Esophagus (tissue), 2 donors: ENCODE data around the gene LUC7L. TPM values are rescaled to one million over a fixed set of nuclear protein-coding genes. Genes with fewer than 3 reads are reported as not detected.

ENCODE experiments used
- H3K27ac ChIP-seq, 2 donors: one replicate each; pipeline ENCODE4 v1.5.1; 2013; ENCODE audit warnings: low read depth in 2 of 2, mild to moderate bottlenecking in 2 of 2, inconsistent platforms in 1 of 2, low read length in 1 of 2, moderate library complexity in 1 of 2
- H3K27me3 ChIP-seq, 2 donors: one replicate each; pipeline ENCODE4 v1.6.1; 2013; ENCODE audit warnings: low read length in 2 of 2, control low read depth in 1 of 2, mild to moderate bottlenecking in 1 of 2; ENCODE audit not compliant: insufficient read depth in 2 of 2, control insufficient read depth in 1 of 2
- H3K36me3 ChIP-seq, 2 donors: one replicate each; pipeline ENCODE4 v1.6.1; 2013; ENCODE audit warnings: low read length in 1 of 2; ENCODE audit not compliant: control insufficient read depth in 2 of 2, insufficient read depth in 2 of 2
- H3K4me1 ChIP-seq, 2 donors: one replicate each; pipeline ENCODE4 v1.6.1; 2013; ENCODE audit warnings: low read length in 1 of 2; ENCODE audit not compliant: control insufficient read depth in 2 of 2, insufficient read depth in 2 of 2
- H3K4me3 ChIP-seq, 2 donors: one replicate each; pipeline ENCODE4 v1.5.1; 2013; ENCODE audit warnings: low read length in 2 of 2, mild to moderate bottlenecking in 2 of 2, low read depth in 1 of 2, moderate library complexity in 1 of 2
- H3K9me3 ChIP-seq, 2 donors: one replicate each; pipeline ENCODE4 v1.6.1; 2013; ENCODE audit warnings: mild to moderate bottlenecking in 2 of 2, low read depth in 1 of 2, low read length in 1 of 2, moderate library complexity in 1 of 2; ENCODE audit not compliant: control insufficient read depth in 2 of 2, insufficient read depth in 1 of 2
- WGBS, 2 donors: extraction: QIAGEN DNeasy Blood & Tissue Kit; methylation state at CpG; one replicate each; pipeline ENCODE4 v1.1.7; 2013; 5-methylcytosine and 5-hydroxymethylcytosine counted together
- polyA plus RNA-seq, 2 donors: library from polyadenylated mRNA; stranded (reverse); fragments of 200-250 nt; gene quantifications; one replicate each; pipeline ENCODE4 v1.2.3, GENCODE V29; 2013
- donor health status: healthy with polysubstance abuse.
- donor health status: Bipolar disorder and iron deficiency.

LUC7L gene
- polyA plus RNA-seq, 2 donors, result 37.0 to 102 TPM

- Histone ChIP-seq H3K4me1 (peaks cover 0 to 6% of the 10 kb centered on the region in 2 donors), H3K27me3 (no peaks in the 10 kb centered on the region), H3K9me3 (no peaks in the 10 kb centered on the region), H3K4me3 (no peak overlapping the region), H3K36me3 (peaks cover 3 to 17% of the 10 kb centered on the region in 2 donors), H3K27ac (no peak overlapping the region)
- 83 to 86% methylated on average over 11 of the region's 11 CpGs for WGBS, 2 donors
Observed at GRCh38 chr16:185691-186090, 43.6 kb downstream of the LUC7L start.

GRCh38 chr16:185213-185612 is 44.0 kb downstream of the LUC7L start:
- WGBS, 2 donors, result 82 to 88% methylated on average over 13 of the region's 13 CpGs
- Histone ChIP-seq H3K27me3 (peaks cover 0 to 3% of the 10 kb centered on the region in 2 donors), H3K9me3 (no peaks in the 10 kb centered on the region)

DNA sequence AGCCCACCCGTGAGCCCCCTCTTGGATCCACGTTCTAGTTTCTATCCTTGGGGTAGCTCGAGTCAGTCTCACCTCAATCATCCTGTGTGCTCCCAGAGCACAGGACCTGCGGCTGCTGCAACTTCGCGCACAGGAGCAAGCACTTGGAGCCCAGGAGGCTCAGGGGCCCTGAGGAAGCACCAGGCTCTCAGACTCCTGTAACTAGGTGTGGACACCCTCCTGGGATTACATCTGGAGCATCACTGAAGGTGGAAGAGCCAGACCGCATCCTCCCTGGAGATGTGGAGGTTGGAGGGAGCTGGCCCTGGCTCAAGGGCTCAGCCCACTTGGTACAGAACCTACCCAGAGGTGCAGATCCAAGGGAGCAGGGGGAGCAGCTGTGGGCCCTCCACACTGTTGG is 46.2 kb downstream of the LUC7L start:
- H3K4me3 ChIP-seq, result no peak overlapping the region
- H3K9me3 ChIP-seq, result no peaks in the 10 kb centered on the region
- peaks cover 5 to 11% of the 10 kb centered on the region in 2 donors for H3K4me1 ChIP-seq
- whole genome bisulfite sequencing, 2 donors, result 72 to 76% methylated on average over 7 of the region's 7 CpGs
- peaks cover 0 to 6% of the 10 kb centered on the region in 2 donors for H3K36me3 ChIP-seq
- H3K27me3 ChIP-seq, result peaks cover 4 to 11% of the 10 kb centered on the region in 2 donors
- no peak overlapping the region for H3K27ac ChIP-seq

More at GRCh38 chr16:185213-185612, 44.0 kb downstream of the LUC7L start:
- H3K4me1 ChIP-seq, result peaks cover 4 to 10% of the 10 kb centered on the region in 2 donors
- peaks cover 3 to 17% of the 10 kb centered on the region in 2 donors for H3K36me3 ChIP-seq
- H3K27ac ChIP-seq, result no peak overlapping the region
- H3K4me3 ChIP-seq, result no peak overlapping the region

- Histone ChIP-seq H3K27ac (no peak overlapping the region), H3K4me3 (peak overlapping the region in 1 of 2 donors; percentile 23), H3K4me1 (peaks cover 5 to 11% of the 10 kb centered on the region in 2 donors), H3K36me3 (peaks cover 0 to 3% of the 10 kb centered on the region in 2 donors), H3K27me3 (peaks cover 7 to 13% of the 10 kb centered on the region in 2 donors), H3K9me3 (no peaks in the 10 kb centered on the region)
- 7 to 8% methylated on average over 22 of the region's 22 CpGs for WGBS, 2 donors
Observed at GRCh38 chr16:181565-182021, 47.7 kb downstream of the LUC7L start.

DNA sequence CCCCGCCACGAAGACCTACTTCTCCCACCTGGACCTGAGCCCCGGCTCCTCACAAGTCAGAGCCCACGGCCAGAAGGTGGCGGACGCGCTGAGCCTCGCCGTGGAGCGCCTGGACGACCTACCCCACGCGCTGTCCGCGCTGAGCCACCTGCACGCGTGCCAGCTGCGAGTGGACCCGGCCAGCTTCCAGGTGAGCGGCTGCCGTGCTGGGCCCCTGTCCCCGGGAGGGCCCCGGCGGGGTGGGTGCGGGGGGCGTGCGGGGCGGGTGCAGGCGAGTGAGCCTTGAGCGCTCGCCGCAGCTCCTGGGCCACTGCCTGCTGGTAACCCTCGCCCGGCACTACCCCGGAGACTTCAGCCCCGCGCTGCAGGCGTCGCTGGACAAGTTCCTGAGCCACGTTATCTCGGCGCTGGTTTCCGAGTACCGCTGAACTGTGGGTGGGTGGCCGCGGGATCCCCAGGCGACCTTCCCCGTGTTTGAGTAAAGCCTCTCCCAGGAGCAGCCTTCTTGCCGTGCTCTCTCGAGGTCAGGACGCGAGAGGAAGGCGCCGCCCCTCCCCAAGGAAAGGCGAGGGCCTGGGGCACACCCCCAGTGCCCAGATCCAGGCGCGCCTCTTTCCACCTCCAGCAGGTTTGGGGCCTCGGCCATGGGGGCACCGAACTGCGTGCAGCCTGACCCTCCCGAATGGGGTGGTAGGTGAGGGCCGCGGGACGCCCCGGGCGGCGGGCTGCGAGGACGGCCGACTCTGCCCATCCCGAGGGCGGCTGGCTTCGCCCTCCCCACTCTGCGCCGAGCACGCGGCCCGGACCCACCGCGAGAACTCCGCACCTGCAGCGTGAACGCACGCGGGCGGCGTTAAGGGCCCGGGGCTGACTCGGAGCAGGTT is 48.3 kb downstream of the LUC7L start:
- Histone ChIP-seq H3K4me1 (peaks cover 5 to 11% of the 10 kb centered on the region in 2 donors), H3K4me3 (peak overlapping the region; percentile 21 to 23), H3K27me3 (peaks cover 7 to 13% of the 10 kb centered on the region in 2 donors), H3K27ac (no peak overlapping the region), H3K36me3 (peaks cover 0 to 3% of the 10 kb centered on the region in 2 donors), H3K9me3 (no peaks in the 10 kb centered on the region)
- WGBS, 2 donors, result 1 to 2% methylated on average over 65 to 89 of the region's 89 CpGs

DNA sequence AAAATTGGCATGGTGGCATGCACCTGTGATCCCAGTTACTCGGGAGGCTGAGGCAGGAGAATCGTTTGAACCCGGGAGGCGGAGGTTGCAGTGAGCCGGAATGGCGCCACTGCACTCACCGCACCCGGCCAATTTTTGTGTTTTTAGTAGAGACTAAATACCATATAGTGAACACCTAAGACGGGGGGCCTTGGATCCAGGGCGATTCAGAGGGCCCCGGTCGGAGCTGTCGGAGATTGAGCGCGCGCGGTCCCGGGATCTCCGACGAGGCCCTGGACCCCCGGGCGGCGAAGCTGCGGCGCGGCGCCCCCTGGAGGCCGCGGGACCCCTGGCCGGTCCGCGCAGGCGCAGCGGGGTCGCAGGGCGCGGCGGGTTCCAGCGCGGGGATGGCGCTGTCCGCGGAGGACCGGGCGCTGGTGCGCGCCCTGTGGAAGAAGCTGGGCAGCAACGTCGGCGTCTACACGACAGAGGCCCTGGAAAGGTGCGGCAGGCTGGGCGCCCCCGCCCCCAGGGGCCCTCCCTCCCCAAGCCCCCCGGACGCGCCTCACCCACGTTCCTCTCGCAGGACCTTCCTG is 49.1 kb downstream of the LUC7L start, which contains the start of gene HBQ1:
Gene HBQ1, plus strand, starts transcription at position 359 of the 575 bp plus-strand sequence. Its CDS starts 28 bp downstream, at position 387.
- H3K4me3 ChIP-seq, result peak within 1 kb of the TSS; percentile 21 to 23
- H3K27me3 ChIP-seq, result peaks cover 7 to 17% of the 10 kb centered on the region in 2 donors
- WGBS, 2 donors, result 10 to 11% methylated on average over 50 to 59 of the region's 59 CpGs
- peaks cover 5 to 11% of the 10 kb centered on the region in 2 donors for H3K4me1 ChIP-seq
- H3K36me3 ChIP-seq, result no peaks in the 10 kb centered on the region
- no peaks in the 10 kb centered on the region for H3K9me3 ChIP-seq
- H3K27ac ChIP-seq, result no peak within 1 kb of the TSS

- peaks cover 7 to 17% of the 10 kb centered on the region in 2 donors for H3K27me3 ChIP-seq
- H3K4me3 ChIP-seq, result no peak overlapping the region
- H3K27ac ChIP-seq, result no peak overlapping the region
- 76 to 77% methylated on average over 17 of the region's 17 CpGs for WGBS, 2 donors
- no peaks in the 10 kb centered on the region for H3K9me3 ChIP-seq
- H3K36me3 ChIP-seq, result no peaks in the 10 kb centered on the region
- peaks cover 5 to 11% of the 10 kb centered on the region in 2 donors for H3K4me1 ChIP-seq
Observed at GRCh38 chr16:179211-180092, 49.8 kb downstream of the LUC7L start.

GRCh38 chr16:178668-179015 is 50.6 kb downstream of the LUC7L start:
- WGBS, 2 donors, result 76 to 83% methylated on average over 11 of the region's 11 CpGs
- no peaks in the 10 kb centered on the region for H3K9me3 ChIP-seq
- H3K36me3 ChIP-seq, result no peaks in the 10 kb centered on the region
- peaks cover 7 to 17% of the 10 kb centered on the region in 2 donors for H3K27me3 ChIP-seq
- no peak overlapping the region for H3K27ac ChIP-seq
- no peak overlapping the region for H3K4me3 ChIP-seq
- peaks cover 5 to 11% of the 10 kb centered on the region in 2 donors for H3K4me1 ChIP-seq
